ENCODE measurements around the gene NMNAT2.

Gene NMNAT2

DNA sequence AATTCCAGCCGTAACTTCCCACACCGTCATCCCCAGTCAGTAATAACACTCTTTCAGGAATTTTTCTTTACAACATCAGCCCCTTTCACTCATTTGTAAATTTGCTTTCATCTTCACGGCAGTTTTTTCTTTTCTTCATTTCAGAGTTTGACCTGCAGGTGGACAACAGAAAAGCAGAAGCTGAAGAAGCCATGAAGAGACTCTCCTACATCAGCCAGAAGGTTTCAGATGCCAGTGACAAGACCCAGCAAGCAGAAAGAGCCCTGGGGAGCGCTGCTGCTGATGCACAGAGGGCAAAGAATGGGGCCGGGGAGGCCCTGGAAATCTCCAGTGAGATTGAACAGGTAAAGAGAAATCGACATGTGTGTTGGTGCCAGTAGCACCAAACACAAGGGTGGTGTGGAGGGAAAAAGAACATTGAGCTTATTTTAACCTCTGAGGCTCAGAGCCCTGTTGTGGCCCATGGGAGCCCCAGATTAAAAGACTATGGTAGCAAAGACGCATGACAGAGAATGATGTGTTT, 178.9 kb downstream of the NMNAT2 start:
- H3K4me3 ChIP-seq (ENCODE audit: low read depth, low read length) = no peak overlapping the region
- TF ChIP-seq, protein P1, sequence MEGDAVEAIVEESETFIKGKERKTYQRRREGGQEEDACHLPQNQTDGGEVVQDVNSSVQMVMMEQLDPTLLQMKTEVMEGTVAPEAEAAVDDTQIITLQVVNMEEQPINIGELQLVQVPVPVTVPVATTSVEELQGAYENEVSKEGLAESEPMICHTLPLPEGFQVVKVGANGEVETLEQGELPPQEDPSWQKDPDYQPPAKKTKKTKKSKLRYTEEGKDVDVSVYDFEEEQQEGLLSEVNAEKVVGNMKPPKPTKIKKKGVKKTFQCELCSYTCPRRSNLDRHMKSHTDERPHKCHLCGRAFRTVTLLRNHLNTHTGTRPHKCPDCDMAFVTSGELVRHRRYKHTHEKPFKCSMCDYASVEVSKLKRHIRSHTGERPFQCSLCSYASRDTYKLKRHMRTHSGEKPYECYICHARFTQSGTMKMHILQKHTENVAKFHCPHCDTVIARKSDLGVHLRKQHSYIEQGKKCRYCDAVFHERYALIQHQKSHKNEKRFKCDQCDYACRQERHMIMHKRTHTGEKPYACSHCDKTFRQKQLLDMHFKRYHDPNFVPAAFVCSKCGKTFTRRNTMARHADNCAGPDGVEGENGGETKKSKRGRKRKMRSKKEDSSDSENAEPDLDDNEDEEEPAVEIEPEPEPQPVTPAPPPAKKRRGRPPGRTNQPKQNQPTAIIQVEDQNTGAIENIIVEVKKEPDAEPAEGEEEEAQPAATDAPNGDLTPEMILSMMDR (IDR thresholded peaks at IDR 0.05; ENCODE audit: control insufficient read depth, extremely low read depth, insufficient read depth) = no peak
- no peak for DNase-seq (ENCODE audit: low read depth)

DNA sequence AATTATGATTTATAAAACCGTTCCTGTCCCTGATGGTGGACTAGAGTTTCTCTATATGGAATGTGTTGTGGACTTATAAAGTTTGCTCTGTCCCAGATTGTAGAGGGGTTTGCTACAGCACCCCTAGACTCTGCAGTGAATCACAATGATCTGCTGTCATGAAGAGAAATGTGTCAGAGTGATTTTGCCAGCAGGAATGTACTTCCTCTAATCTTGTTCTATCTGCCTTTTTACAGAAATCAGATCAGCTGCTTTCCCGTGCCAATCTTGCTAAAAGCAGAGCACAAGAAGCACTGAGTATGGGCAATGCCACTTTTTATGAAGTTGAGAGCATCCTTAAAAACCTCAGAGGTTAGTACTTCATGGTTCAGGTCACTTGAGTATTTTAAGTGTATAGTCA, 180.1 kb downstream of the NMNAT2 start:
- no peak for DNase-seq (ENCODE audit: low read depth)
- no peak overlapping the region for H3K4me3 ChIP-seq (ENCODE audit: low read depth, low read length)
- TF ChIP-seq, protein P1 (IDR thresholded peaks at IDR 0.05; ENCODE audit: control insufficient read depth, extremely low read depth, insufficient read depth) = no peak

DNA sequence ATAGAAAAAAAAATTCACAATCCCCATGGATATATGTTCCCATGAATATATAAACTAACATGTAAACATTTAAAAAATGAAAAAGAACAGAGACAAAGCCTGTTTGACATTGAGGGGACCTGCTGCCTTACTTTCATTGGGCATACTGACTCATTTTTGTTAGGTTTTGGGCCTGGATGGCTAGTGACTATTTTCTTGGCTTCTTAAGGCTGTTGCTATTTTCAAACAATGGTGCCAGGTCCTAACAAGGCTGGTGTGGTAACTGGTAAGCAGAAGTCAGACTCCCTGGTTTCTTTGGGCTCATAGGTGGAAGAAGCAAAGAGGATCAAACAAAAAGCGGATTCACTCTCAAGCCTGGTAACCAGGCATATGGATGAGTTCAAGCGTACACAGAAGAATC, 181.1 kb downstream of the NMNAT2 start:
- no peak for DNase-seq (ENCODE audit: low read depth)
- no peak overlapping the region for H3K4me3 ChIP-seq (ENCODE audit: low read depth, low read length)
- TF ChIP-seq, protein P1 (IDR thresholded peaks at IDR 0.05; ENCODE audit: control insufficient read depth, extremely low read depth, insufficient read depth) = no peak

DNA sequence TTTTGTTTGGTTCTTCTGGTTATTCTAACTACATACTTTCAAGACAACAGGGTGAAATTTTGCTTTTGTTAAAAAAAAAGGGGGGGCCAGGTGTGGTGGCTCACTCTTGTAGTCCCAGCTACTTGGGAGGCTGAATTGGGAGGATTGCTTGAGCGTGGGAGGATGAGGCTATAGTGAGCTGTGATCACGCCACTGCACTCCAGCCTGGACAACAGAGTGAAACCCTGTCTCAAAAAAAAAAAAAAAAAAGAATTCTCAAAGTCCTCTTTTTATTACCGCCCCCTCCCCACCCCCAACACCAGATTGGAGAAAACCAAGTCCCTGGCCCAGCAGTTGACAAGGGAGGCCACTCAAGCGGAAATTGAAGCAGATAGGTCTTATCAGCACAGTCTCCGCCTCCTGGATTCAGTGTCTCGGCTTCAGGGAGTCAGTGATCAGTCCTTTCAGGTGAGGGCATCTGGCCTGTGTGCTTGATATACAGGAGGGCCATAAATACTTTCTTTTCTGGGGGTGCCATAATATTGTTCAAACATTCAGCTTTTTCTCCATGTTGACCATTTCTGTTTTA, 181.9 kb downstream of the NMNAT2 start:
- TF ChIP-seq, protein P1 (IDR thresholded peaks at IDR 0.05; ENCODE audit: control insufficient read depth, extremely low read depth, insufficient read depth) = no peak
- no peak overlapping the region for H3K4me3 ChIP-seq (ENCODE audit: low read depth, low read length)

DNA sequence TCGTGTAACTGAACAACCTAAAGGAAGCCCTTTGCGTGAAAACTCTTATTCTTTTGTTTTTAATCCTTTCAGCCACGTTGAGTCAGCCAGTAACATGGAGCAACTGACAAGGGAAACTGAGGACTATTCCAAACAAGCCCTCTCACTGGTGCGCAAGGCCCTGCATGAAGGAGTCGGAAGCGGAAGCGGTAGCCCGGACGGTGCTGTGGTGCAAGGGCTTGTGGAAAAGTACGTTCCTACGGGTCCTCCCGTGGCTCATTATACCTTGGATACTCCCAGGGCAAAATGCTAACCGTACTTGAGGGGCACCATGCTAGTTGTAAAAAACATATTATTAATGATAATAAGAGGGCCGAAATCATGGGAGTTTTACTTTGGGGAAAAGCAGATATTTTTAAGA, 182.7 kb downstream of the NMNAT2 start:
- no peak overlapping the region for H3K4me3 ChIP-seq (ENCODE audit: low read depth, low read length)
- DNase-seq (ENCODE audit: low read depth) = no peak
- TF ChIP-seq, protein P1 (IDR thresholded peaks at IDR 0.05; ENCODE audit: control insufficient read depth, extremely low read depth, insufficient read depth) = no peak

More for the DNA sequence above, 181.9 kb downstream of the NMNAT2 start:
- DNase-seq (ENCODE audit: low read depth) = no peak

DNA sequence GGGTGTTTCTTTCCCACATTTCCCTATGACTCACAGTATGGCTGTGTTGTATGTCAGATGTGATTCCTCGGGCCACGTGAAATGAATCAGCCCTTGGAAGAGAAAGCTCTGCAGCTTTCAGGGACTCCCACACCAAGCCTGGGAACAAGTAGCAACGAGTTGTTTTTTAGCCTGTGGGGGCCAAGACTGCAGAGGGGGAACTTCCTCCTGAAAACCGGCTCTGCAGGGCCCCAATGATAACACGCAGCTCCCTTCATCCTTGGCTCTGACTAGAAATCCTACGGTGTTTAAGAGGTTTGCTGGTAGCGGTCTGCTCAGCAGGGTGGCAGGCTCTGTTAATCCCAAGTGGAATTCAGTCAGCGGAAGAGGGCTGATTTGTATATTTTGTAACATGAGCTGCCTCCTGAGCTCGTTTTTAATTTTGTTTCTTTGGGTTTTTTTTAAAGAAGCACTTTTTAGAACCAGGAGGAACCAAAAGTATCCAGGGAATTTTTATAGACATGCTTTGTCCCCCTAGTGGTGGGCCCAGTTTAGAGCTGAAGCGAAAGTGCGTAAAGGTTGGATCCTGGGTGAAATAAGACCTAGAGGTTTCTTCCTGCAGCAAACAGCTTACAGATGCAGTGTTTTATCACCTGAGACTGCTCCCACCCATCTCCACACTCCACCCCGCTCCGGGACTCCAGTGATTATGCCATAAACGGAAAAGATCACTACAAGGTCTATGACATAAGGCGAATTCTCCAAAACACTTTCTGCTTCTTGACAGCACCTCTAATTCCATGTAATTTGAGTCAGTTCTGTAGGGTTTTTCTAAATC, 183.3 kb downstream of the NMNAT2 start:
- no peak overlapping the region for H3K4me3 ChIP-seq (ENCODE audit: low read depth, low read length)
- DNase-seq (ENCODE audit: low read depth) = no peak
- TF ChIP-seq, protein P1 (IDR thresholded peaks at IDR 0.05; ENCODE audit: control insufficient read depth, extremely low read depth, insufficient read depth) = peak; percentile 33; the same call in 1 of the 2 replicates
